CD14-positive monocyte (primary cell): ENCODE results near the gene TRANK1. TPM values are rescaled to one million over a fixed set of nuclear protein-coding genes. Genes with fewer than 3 reads are reported as not detected.
A peak's percentile ranks its signal among the peaks of the same experiment; 100 is the strongest.

Experiments used
- DNase-seq, 3 donors: peaks; one replicate each; pipeline ENCODE4 v3.0.0-alpha.2; 2011 to 2022
- H2AFZ ChIP-seq: 2 replicates; pipeline ENCODE4 v1.6.0; 2012; ENCODE audit warnings: mild to moderate bottlenecking, low read depth, low read length, inconsistent platforms; ENCODE audit not compliant: insufficient read depth, poor library complexity, severe bottlenecking
- H3K27ac ChIP-seq, 2 donors: 1 replicate in 1 of 2; 2 replicates in 1 of 2; pipeline ENCODE4 v1.5.1; 2012 to 2013; ENCODE audit warnings: low read length in 2 of 2, control low read depth in 1 of 2, inconsistent platforms in 1 of 2, low read depth in 1 of 2, mild to moderate bottlenecking in 1 of 2
- H3K27me3 ChIP-seq, 2 donors: one replicate each; pipeline versions ENCODE4 v1.6.0 to v1.6.1; 2011 to 2013; ENCODE audit warnings: low read length in 2 of 2; ENCODE audit not compliant: control insufficient read depth in 2 of 2, insufficient read depth in 2 of 2
- H3K36me3 ChIP-seq, 2 donors: replicated peaks in 1 of 2; 1 replicate in 1 of 2; 2 replicates in 1 of 2; pipeline versions ENCODE4 v1.5.1 to v1.6.1; 2012 to 2013; ENCODE audit warnings: low read length in 2 of 2, control low read depth in 1 of 2, inconsistent platforms in 1 of 2, mild to moderate bottlenecking in 1 of 2; ENCODE audit not compliant: insufficient read depth in 2 of 2, control insufficient read depth in 1 of 2
- H3K4me1 ChIP-seq, 2 donors: 1 replicate in 1 of 2; 2 replicates in 1 of 2; pipeline versions ENCODE4 v1.5.1 to v1.6.1; 2012 to 2013; ENCODE audit warnings: low read length in 2 of 2, control low read depth in 1 of 2, inconsistent platforms in 1 of 2, mild to moderate bottlenecking in 1 of 2, moderate library complexity in 1 of 2; ENCODE audit not compliant: insufficient read depth in 2 of 2, control insufficient read depth in 1 of 2
- H3K4me2 ChIP-seq: replicated peaks from 2 replicates; pipeline ENCODE3; 2012; ENCODE audit warnings: low read length, moderate library complexity, mild to moderate bottlenecking; ENCODE audit not compliant: poor library complexity, severe bottlenecking; ENCODE audit errors: extremely low read depth
- H3K4me3 ChIP-seq, 3 experiments: fragments of 200-600 bp in 1 of 3; sonication (generic) in 1 of 3; replicated peaks in 1 of 3; 1 replicate in 2 of 3; 2 replicates in 1 of 3; pipeline ENCODE4 v1.5.1; 2011 to 2013; ENCODE audit warnings: low read length in 3 of 3, mild to moderate bottlenecking in 3 of 3, control low read depth in 2 of 3, low read depth in 2 of 3, inconsistent platforms in 1 of 3, moderate library complexity in 1 of 3
- H3K79me2 ChIP-seq: 2 replicates; pipeline ENCODE4 v1.6.0; 2012; ENCODE audit warnings: mild to moderate bottlenecking, control low read depth, inconsistent platforms, low read length, moderate library complexity; ENCODE audit not compliant: insufficient read depth
- H3K9ac ChIP-seq: 2 replicates; pipeline ENCODE4 v1.6.0; 2017; ENCODE audit warnings: low read length, mild to moderate bottlenecking; ENCODE audit not compliant: insufficient read depth, poor library complexity, severe bottlenecking
- H3K9me3 ChIP-seq, 2 donors: replicated peaks in 1 of 2; 1 replicate in 1 of 2; 2 replicates in 1 of 2; pipeline versions ENCODE4 v1.5.1 to v1.6.1; 2012 to 2013; ENCODE audit warnings: low read length in 2 of 2, control low read depth in 1 of 2; ENCODE audit not compliant: control insufficient read depth in 1 of 2, insufficient read depth in 1 of 2
- H4K20me1 ChIP-seq: 2 replicates; pipeline ENCODE4 v1.6.0; 2012; ENCODE audit warnings: mild to moderate bottlenecking, low read length, control low read depth, moderate library complexity; ENCODE audit not compliant: insufficient read depth
- H3K27ac Mint-ChIP-seq, 7 donors: one replicate each; pipeline ENCODE4 v1.8.0; 2020; ENCODE audit warnings: mild to moderate bottlenecking in 7 of 7, mixed read lengths in 7 of 7, moderate library complexity in 6 of 7, inconsistent platforms in 2 of 7
- H3K27me3 Mint-ChIP-seq, 3 donors: one replicate each; pipeline ENCODE4 v1.8.0; 2021 to 2022; ENCODE audit warnings: low read depth in 3 of 3, mild to moderate bottlenecking in 3 of 3, mixed read lengths in 3 of 3, moderate library complexity in 3 of 3, inconsistent platforms in 1 of 3
- H3K36me3 Mint-ChIP-seq, 2 donors: one replicate each; pipeline ENCODE4 v1.8.0; 2020; ENCODE audit warnings: mixed read lengths in 2 of 2, inconsistent platforms in 1 of 2, mild to moderate bottlenecking in 1 of 2
- H3K4me1 Mint-ChIP-seq: one replicate; pipeline ENCODE4 v1.8.0; 2020; ENCODE audit warnings: mild to moderate bottlenecking, mixed read lengths
- H3K4me3 Mint-ChIP-seq, 2 donors: one replicate each; pipeline ENCODE4 v1.8.0; 2020; ENCODE audit warnings: mild to moderate bottlenecking in 2 of 2, mixed read lengths in 2 of 2, moderate library complexity in 1 of 2
- H3K9me3 Mint-ChIP-seq, 7 donors: one replicate each; pipeline ENCODE4 v1.8.0; 2020 to 2022; ENCODE audit warnings: mixed read lengths in 7 of 7, mild to moderate bottlenecking in 6 of 7, moderate library complexity in 6 of 7, inconsistent platforms in 2 of 7
- WGBS: methylation state at CpG from one replicate; pipeline ENCODE4 v1.1.5; 2013; ENCODE audit warnings: missing lambda C conversion rate; ENCODE audit not compliant: insufficient coverage; 5-methylcytosine and 5-hydroxymethylcytosine counted together
- intact Hi-C, 2 donors: fragments of 100-400 bp; cut with micrococcal nuclease; formaldehyde crosslinking; loops; one replicate each; pipeline versions ENCODE4 v1.15.0 to v1.15.1; 2023
- polyA plus RNA-seq, 3 donors: library from polyadenylated mRNA; depleted of rRNA in 1 of 3; unstranded in 2 of 3; stranded (reverse) in 1 of 3; fragments of 300-500 nt in 2 of 3; fragments of >200 nt in 1 of 3; fragmentation: Illumina TruSeq in 2 of 3; gene quantifications; 1 replicate in 2 of 3; 2 replicates in 1 of 3; pipeline ENCODE4 v1.2.3, GENCODE V29; 2012 to 2021
- TF ChIP-seq, protein P1 (sequence below): fragments of 200-600 bp; IDR thresholded peaks from one replicate; pipeline ENCODE4 v1.8.0; 2022; ENCODE audit warnings: antibody characterized with exemption, mild to moderate bottlenecking

Gene TRANK1
- polyA plus RNA-seq, 3 donors: 2.8 to 6.3 (median 5.8) TPM

DNA sequence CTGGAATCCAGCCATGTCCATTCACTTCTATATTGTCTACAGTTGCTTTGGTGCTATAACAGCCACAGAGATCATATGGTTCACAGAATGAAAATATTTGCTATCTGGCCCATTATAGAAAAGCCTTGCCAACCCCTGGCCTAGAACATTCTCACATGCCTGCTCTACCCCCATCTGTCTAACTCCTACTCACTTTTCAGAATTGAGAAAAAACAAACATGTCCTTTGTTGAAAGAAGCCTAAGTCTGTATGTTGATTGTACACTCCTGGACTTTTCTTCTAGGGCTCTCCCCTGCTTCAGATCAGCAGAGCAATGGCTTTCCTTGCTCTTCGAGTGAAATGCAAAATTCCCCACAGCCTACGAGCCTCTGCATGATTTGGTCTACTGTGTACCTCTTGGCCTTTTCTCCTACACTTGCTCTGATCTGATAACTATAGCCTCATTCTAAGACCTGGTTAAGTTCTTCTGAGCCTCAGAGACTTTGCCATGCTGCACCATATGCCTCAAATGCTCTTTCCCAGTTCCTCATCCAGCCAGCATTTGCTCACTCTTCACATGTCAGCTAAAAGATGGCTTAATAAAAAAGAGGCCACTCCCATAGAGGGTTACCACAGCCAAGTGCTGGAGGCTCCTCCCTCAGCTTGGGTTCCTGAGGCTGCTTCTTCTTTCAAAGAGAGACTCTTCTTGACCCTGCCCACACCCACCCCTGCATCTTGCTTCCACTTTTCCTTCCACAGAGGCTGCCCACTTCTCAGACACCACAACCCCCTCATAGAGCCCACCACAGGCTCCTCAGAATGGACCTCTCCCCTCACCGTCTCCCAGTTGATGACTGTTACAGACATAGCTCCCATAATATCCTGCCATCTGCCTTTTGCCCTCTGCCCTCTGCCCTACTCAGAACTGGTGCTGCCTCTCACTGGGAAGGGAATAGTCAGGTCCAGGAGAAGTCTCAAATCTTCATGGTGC lies 157.6 kb downstream of the TRANK1 start:
- peak overlapping the region; percentile 30 to 62 for H3K27ac ChIP-seq
- peaks cover 0 to 2% of the 10 kb centered on the region in 2 donors for H3K36me3 Mint-ChIP-seq
- no peaks in the 10 kb centered on the region for H3K27me3 ChIP-seq
- peaks cover 15 to 16% of the 10 kb centered on the region in 2 donors for H3K4me1 ChIP-seq
- H3K27ac Mint-ChIP-seq: peak overlapping the region; percentile 66 to 88 (median 84)
- TF ChIP-seq, protein P1, sequence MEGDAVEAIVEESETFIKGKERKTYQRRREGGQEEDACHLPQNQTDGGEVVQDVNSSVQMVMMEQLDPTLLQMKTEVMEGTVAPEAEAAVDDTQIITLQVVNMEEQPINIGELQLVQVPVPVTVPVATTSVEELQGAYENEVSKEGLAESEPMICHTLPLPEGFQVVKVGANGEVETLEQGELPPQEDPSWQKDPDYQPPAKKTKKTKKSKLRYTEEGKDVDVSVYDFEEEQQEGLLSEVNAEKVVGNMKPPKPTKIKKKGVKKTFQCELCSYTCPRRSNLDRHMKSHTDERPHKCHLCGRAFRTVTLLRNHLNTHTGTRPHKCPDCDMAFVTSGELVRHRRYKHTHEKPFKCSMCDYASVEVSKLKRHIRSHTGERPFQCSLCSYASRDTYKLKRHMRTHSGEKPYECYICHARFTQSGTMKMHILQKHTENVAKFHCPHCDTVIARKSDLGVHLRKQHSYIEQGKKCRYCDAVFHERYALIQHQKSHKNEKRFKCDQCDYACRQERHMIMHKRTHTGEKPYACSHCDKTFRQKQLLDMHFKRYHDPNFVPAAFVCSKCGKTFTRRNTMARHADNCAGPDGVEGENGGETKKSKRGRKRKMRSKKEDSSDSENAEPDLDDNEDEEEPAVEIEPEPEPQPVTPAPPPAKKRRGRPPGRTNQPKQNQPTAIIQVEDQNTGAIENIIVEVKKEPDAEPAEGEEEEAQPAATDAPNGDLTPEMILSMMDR: no peak
- no peak overlapping the region for H3K4me3 ChIP-seq
- no peak overlapping the region for H3K4me2 ChIP-seq
- no peaks in the 10 kb centered on the region for H3K36me3 ChIP-seq
- H3K79me2 ChIP-seq: no peaks in the 10 kb centered on the region
- H3K9ac ChIP-seq: no peak overlapping the region
- no peaks in the 10 kb centered on the region for H4K20me1 ChIP-seq
- peaks cover 0 to 3% (median 0%) of the 10 kb centered on the region in 7 donors for H3K9me3 Mint-ChIP-seq
- peak overlapping the region in 1 of 2 donors; percentile 50 for H3K4me3 Mint-ChIP-seq
- intact Hi-C loops: no loop called here
- H3K4me1 Mint-ChIP-seq: peaks cover 26% of the 10 kb centered on the region
- H2AFZ ChIP-seq: peak overlapping the region; percentile 70
- H3K9me3 ChIP-seq: no peaks in the 10 kb centered on the region
- peak; percentile 50 to 74 (median 67) for DNase-seq
- 87% methylated on average over 3 of the region's 3 CpGs for WGBS
- H3K27me3 Mint-ChIP-seq: peaks cover 1 to 7% (median 5%) of the 10 kb centered on the region in 3 donors

DNA sequence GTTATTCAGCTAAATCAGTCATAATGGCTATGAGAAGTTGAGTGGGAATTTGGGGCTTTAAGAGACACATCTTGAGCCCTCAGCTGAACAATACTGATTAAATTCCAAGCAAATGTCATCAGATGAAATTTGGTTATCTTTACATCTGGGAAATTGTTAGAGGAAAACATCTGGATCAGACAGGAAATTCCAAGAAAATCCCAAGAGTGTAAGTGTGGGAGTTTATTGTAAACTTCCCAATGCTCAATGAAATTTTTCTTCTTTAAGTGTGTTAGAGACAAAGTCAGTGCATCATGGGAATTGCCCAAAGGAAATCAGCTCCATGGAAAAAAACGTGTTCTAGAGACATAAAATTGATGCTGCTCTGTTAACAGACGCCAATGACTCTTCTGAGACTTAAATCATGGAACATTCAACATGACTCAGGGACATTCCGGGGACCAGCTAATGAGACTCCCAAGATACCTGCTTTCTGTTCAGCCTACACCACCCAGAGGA lies 160.7 kb downstream of the TRANK1 start:
- H3K9ac ChIP-seq: no peak overlapping the region

More for the DNA sequence above, 160.7 kb downstream of the TRANK1 start:
- TF ChIP-seq, protein P1: no peak
- Mint-ChIP-seq H3K4me1 (peaks cover 20% of the 10 kb centered on the region), H3K36me3 (peaks cover 0 to 2% of the 10 kb centered on the region in 2 donors), H3K27ac (no peak overlapping the region), H3K9me3 (peaks cover 0 to 3% (median 0%) of the 10 kb centered on the region in 7 donors), H3K27me3 (peaks cover 0 to 4% (median 0%) of the 10 kb centered on the region in 3 donors), H3K4me3 (no peak overlapping the region)
- Histone ChIP-seq H4K20me1 (no peaks in the 10 kb centered on the region), H3K27me3 (no peaks in the 10 kb centered on the region), H3K27ac (no peak overlapping the region), H3K4me1 (peaks cover 15 to 16% of the 10 kb centered on the region in 2 donors), H3K4me3 (no peak overlapping the region), H2AFZ (no peak overlapping the region), H3K4me2 (no peak overlapping the region), H3K36me3 (no peaks in the 10 kb centered on the region), H3K9me3 (no peaks in the 10 kb centered on the region), H3K79me2 (no peaks in the 10 kb centered on the region)
- intact Hi-C loops: no loop called here
- 100% methylated on average over 1 of the region's 3 CpGs for WGBS
- no peak for DNase-seq
